Activated naive CD8-positive, alpha-beta T cell treated with anti-CD3 and anti-CD28 coated beads, Interleukin-2, amount 10 ng/mL, durations not matched to agents 7 days and 5 days (primary cell): ENCODE data around the gene NCK2. TPM values are rescaled to one million over a fixed set of nuclear protein-coding genes. Genes with fewer than 3 reads are reported as not detected.

Experiments
- ATAC-seq: fragments of 150-1000 bp; cut with Tn5 transposase; one replicate; pipeline ENCODE4 v1.10.0; 2021; ENCODE audit warnings: low read depth, moderate library complexity
- POLR2A ChIA-PET: fragments of 350-600 bp; sonication (Branson Sonifier 250); formaldehyde crosslinking; loops from one replicate; lab custom pipeline; 2021; ENCODE audit warnings: antibody characterized with exemption; lab: Charles Lee
- DNase-seq: peaks from one replicate; pipeline ENCODE4 v3.0.0; 2021
- H3K27ac Mint-ChIP-seq: one replicate; pipeline ENCODE4 v1.8.0; 2022; ENCODE audit warnings: mild to moderate bottlenecking, mixed read lengths
- H3K27me3 Mint-ChIP-seq: one replicate; pipeline ENCODE4 v1.8.0; 2022; ENCODE audit warnings: mild to moderate bottlenecking, moderate library complexity, mixed read lengths
- H3K36me3 Mint-ChIP-seq: one replicate; pipeline ENCODE4 v1.8.0; 2021; ENCODE audit warnings: mild to moderate bottlenecking, mixed read lengths
- H3K4me1 Mint-ChIP-seq: one replicate; pipeline ENCODE4 v1.8.0; 2021; ENCODE audit warnings: mixed read lengths
- H3K4me3 Mint-ChIP-seq: one replicate; pipeline ENCODE4 v1.8.0; 2022; ENCODE audit warnings: mild to moderate bottlenecking, moderate library complexity, mixed read lengths
- H3K9me3 Mint-ChIP-seq: one replicate; pipeline ENCODE4 v1.8.0; 2021; ENCODE audit warnings: mixed read lengths
- total RNA-seq, 2 experiments: library from RNA; stranded (reverse); gene quantifications; one replicate each; pipeline ENCODE4 v1.2.3, GENCODE V29; 2021

NCK2 gene
- total RNA-seq, 2 experiments from 2014 or later = 69.6 to 70.0 TPM

- Mint-ChIP-seq H3K9me3 (no peaks in the 10 kb centered on the region), H3K27ac (peak overlapping the region; percentile 72), H3K36me3 (peaks cover 25% of the 10 kb centered on the region), H3K27me3 (no peaks in the 10 kb centered on the region), H3K4me1 (peaks cover 77% of the 10 kb centered on the region), H3K4me3 (peak overlapping the region; percentile 80)
- ATAC-seq (no peak), DNase-seq (no peak)
- POLR2A ChIA-PET = interaction anchor here (0.7 to 4.3 kb wide), 7 partner anchors 10 to 33 kb away, joined by 3 to 30 read pairs (median 8); no protein-coding TSS in a partner anchor
These were observed 31.8 kb downstream of the NCK2 start for GRCh38 chr2:105776560-105776928.

- DNase-seq = no peak
- peaks cover 25% of the 10 kb centered on the region for H3K36me3 Mint-ChIP-seq
- H3K9me3 Mint-ChIP-seq = no peaks in the 10 kb centered on the region
These were observed 32.3 kb downstream of the NCK2 start for GRCh38 chr2:105777031-105777482.

GRCh38 chr2:105777506-105778055 lies 32.9 kb downstream of the NCK2 start:
- peak; percentile 31 for ATAC-seq
- peak overlapping the region; percentile 72 for H3K27ac Mint-ChIP-seq
- DNase-seq = no peak

More at GRCh38 chr2:105777031-105777482, 32.3 kb downstream of the NCK2 start:
- Mint-ChIP-seq H3K4me3 (peak overlapping the region; percentile 80), H3K27ac (peak overlapping the region; percentile 72), H3K4me1 (peaks cover 78% of the 10 kb centered on the region), H3K27me3 (no peaks in the 10 kb centered on the region)
- peak; percentile 11 for ATAC-seq
- POLR2A ChIA-PET = interaction anchor here (1.0 to 4.3 kb wide), 12 partner anchors 9 to 33 kb away, joined by 3 to 30 read pairs (median 5); no protein-coding TSS in a partner anchor

GRCh38 chr2:105778080-105778607 lies 33.4 kb downstream of the NCK2 start:
- Mint-ChIP-seq H3K36me3 (peaks cover 19% of the 10 kb centered on the region), H3K4me1 (peaks cover 80% of the 10 kb centered on the region), H3K9me3 (no peaks in the 10 kb centered on the region), H3K4me3 (peak overlapping the region; percentile 80), H3K27ac (peak overlapping the region; percentile 72), H3K27me3 (no peaks in the 10 kb centered on the region)
- ATAC-seq (no peak), DNase-seq (no peak)
- POLR2A ChIA-PET = interaction anchor here (0.6 to 4.3 kb wide), 12 partner anchors 8 to 186 kb away, joined by 3 to 30 read pairs (median 4); no protein-coding TSS in a partner anchor

More at GRCh38 chr2:105777506-105778055, 32.9 kb downstream of the NCK2 start:
- H3K9me3 Mint-ChIP-seq = no peaks in the 10 kb centered on the region
- no peaks in the 10 kb centered on the region for H3K27me3 Mint-ChIP-seq
- H3K36me3 Mint-ChIP-seq = peaks cover 23% of the 10 kb centered on the region
- H3K4me3 Mint-ChIP-seq = peak overlapping the region; percentile 80
- peaks cover 81% of the 10 kb centered on the region for H3K4me1 Mint-ChIP-seq
- POLR2A ChIA-PET = interaction anchor here (0.6 to 4.3 kb wide), 13 partner anchors 9 to 186 kb away, joined by 3 to 30 read pairs (median 3); no protein-coding TSS in a partner anchor

GRCh38 chr2:105779394-105779793 lies 34.7 kb downstream of the NCK2 start:
- Mint-ChIP-seq H3K27ac (no peak overlapping the region), H3K27me3 (no peaks in the 10 kb centered on the region), H3K36me3 (peaks cover 17% of the 10 kb centered on the region), H3K4me3 (peak overlapping the region; percentile 34), H3K9me3 (no peaks in the 10 kb centered on the region), H3K4me1 (peaks cover 80% of the 10 kb centered on the region)
- DNase-seq (no peak), ATAC-seq (no peak)
- POLR2A ChIA-PET = interaction anchor here (0.7 to 4.3 kb wide), 2 partner anchors 33 to 156 kb away, joined by 3 to 30 read pairs; no protein-coding TSS in a partner anchor

- POLR2A ChIA-PET = no interaction called here
- Mint-ChIP-seq H3K36me3 (peaks cover 15% of the 10 kb centered on the region), H3K4me3 (peak overlapping the region; percentile 38), H3K9me3 (no peaks in the 10 kb centered on the region), H3K4me1 (peaks cover 75% of the 10 kb centered on the region), H3K27ac (peak overlapping the region; percentile 43), H3K27me3 (no peaks in the 10 kb centered on the region)
- DNase-seq = no peak
- no peak for ATAC-seq
These were observed 35.9 kb downstream of the NCK2 start for GRCh38 chr2:105780606-105781005.

GRCh38 chr2:105781274-105781978 lies 36.7 kb downstream of the NCK2 start:
- no peaks in the 10 kb centered on the region for H3K27me3 Mint-ChIP-seq
- H3K27ac Mint-ChIP-seq = peak overlapping the region; percentile 71

GRCh38 chr2:105782123-105782522 lies 37.4 kb downstream of the NCK2 start:
- H3K9me3 Mint-ChIP-seq = no peaks in the 10 kb centered on the region
- peak overlapping the region; percentile 71 for H3K27ac Mint-ChIP-seq
- H3K27me3 Mint-ChIP-seq = no peaks in the 10 kb centered on the region
- H3K36me3 Mint-ChIP-seq = peaks cover 17% of the 10 kb centered on the region
- POLR2A ChIA-PET = interaction anchor here (1.1 to 2.0 kb wide), 3 partner anchors 16 to 313 kb away, joined by 3 to 4 read pairs (median 4); no protein-coding TSS in a partner anchor
- peaks cover 78% of the 10 kb centered on the region for H3K4me1 Mint-ChIP-seq
- ATAC-seq (no peak), DNase-seq (no peak)
- peak overlapping the region; percentile 37 for H3K4me3 Mint-ChIP-seq

More at GRCh38 chr2:105781274-105781978, 36.7 kb downstream of the NCK2 start:
- ATAC-seq = no peak
- DNase-seq = no peak
- Mint-ChIP-seq H3K36me3 (peaks cover 17% of the 10 kb centered on the region), H3K9me3 (no peaks in the 10 kb centered on the region), H3K4me1 (peaks cover 76% of the 10 kb centered on the region), H3K4me3 (peak overlapping the region; percentile 30)
- POLR2A ChIA-PET = interaction anchor here (1.1 to 1.2 kb wide), 2 partner anchors 16 to 36 kb away, joined by 3 to 4 read pairs; no protein-coding TSS in a partner anchor

GRCh38 chr2:105782646-105783045 lies 37.9 kb downstream of the NCK2 start:
- POLR2A ChIA-PET = interaction anchor here (0.6 to 2.0 kb wide), 8 partner anchors 9 to 312 kb away, joined by 3 to 10 read pairs (median 3); no protein-coding TSS in a partner anchor
- Mint-ChIP-seq H3K4me3 (peak overlapping the region; percentile 37), H3K4me1 (peaks cover 78% of the 10 kb centered on the region), H3K27me3 (no peaks in the 10 kb centered on the region), H3K27ac (peak overlapping the region; percentile 71), H3K9me3 (no peaks in the 10 kb centered on the region), H3K36me3 (peaks cover 17% of the 10 kb centered on the region)
- DNase-seq (no peak), ATAC-seq (no peak)

GRCh38 chr2:105783151-105783738 lies 38.5 kb downstream of the NCK2 start:
- POLR2A ChIA-PET = interaction anchor here (0.6 to 2.0 kb wide), 8 partner anchors 10 to 312 kb away, joined by 3 to 10 read pairs (median 3); no protein-coding TSS in a partner anchor
- peak overlapping the region; percentile 71 for H3K27ac Mint-ChIP-seq
- H3K9me3 Mint-ChIP-seq = no peaks in the 10 kb centered on the region
- peaks cover 76% of the 10 kb centered on the region for H3K4me1 Mint-ChIP-seq
- peak; percentile 10 for ATAC-seq
- DNase-seq = no peak
- H3K36me3 Mint-ChIP-seq = peaks cover 17% of the 10 kb centered on the region
- H3K4me3 Mint-ChIP-seq = peak overlapping the region; percentile 37
- no peaks in the 10 kb centered on the region for H3K27me3 Mint-ChIP-seq

GRCh38 chr2:105783972-105784371 lies 39.3 kb downstream of the NCK2 start:
- Mint-ChIP-seq H3K4me3 (no peak overlapping the region), H3K9me3 (no peaks in the 10 kb centered on the region), H3K27me3 (no peaks in the 10 kb centered on the region), H3K36me3 (peaks cover 17% of the 10 kb centered on the region), H3K27ac (peak overlapping the region; percentile 14), H3K4me1 (peaks cover 76% of the 10 kb centered on the region)
- no peak for DNase-seq
- POLR2A ChIA-PET = interaction anchor here (0.9 to 2.0 kb wide), 3 partner anchors 26 to 311 kb away, joined by 3 to 4 read pairs (median 3); no protein-coding TSS in a partner anchor
- no peak for ATAC-seq

GRCh38 chr2:105784589-105784988 lies 39.9 kb downstream of the NCK2 start:
- peaks cover 79% of the 10 kb centered on the region for H3K4me1 Mint-ChIP-seq
- no peaks in the 10 kb centered on the region for H3K27me3 Mint-ChIP-seq
- H3K4me3 Mint-ChIP-seq = no peak overlapping the region
- peaks cover 17% of the 10 kb centered on the region for H3K36me3 Mint-ChIP-seq
- POLR2A ChIA-PET = no interaction called here
- ATAC-seq (no peak), DNase-seq (no peak)
- peak overlapping the region; percentile 14 for H3K27ac Mint-ChIP-seq
- no peaks in the 10 kb centered on the region for H3K9me3 Mint-ChIP-seq
